Subcutaneous adipose tissue (tissue), 4 donors: Measurements from ENCODE around the gene PFKFB2. TPM values are rescaled to one million over a fixed set of nuclear protein-coding genes. Genes with fewer than 3 reads are reported as not detected.

Experiments
- CTCF ChIP-seq: fragments of 450-650 bp; IDR thresholded peaks from one replicate; pipeline ENCODE4 v1.5.1; 2016; ENCODE audit warnings: low read depth, mild to moderate bottlenecking, control low read depth, antibody characterized with exemption, moderate library complexity
- total RNA-seq, 4 donors: library from RNA; depleted of rRNA; stranded (reverse); fragments of >200 nt; gene quantifications; one replicate each; pipeline ENCODE4 v1.1.0, GENCODE V29; 2016

Gene PFKFB2
- total RNA-seq, 4 donors from 2014 or later, result 5.1 to 7.5 (median 5.8) TPM

DNA sequence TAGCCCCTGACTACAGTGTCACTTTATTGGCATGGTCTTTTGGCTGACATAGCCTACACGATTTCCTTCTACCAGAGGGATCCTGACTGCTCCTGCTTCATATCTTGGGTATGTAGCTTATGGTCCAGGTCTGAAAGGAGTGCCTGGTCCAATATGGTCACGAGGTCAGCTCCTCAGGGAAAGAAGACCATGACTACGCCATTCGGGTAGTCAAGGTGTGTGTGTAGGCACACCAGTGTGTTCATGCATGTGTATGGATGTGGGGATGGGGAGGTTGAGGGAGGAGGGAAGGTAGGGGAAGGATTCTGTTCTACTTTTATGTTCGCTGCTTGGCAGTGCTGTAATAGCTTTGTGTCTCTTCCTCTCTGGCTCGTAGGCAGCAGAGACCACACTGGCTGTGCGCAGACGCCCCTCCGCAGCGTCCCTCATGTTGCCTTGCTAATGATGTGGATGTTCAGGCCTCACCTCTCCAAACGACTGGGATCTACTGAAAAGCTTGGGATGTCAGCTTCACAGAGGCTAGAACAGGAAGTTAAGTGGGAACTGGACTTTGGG lies 25.6 kb downstream of the PFKFB2 start:
- TF ChIP-seq CTCF, result no peak

DNA sequence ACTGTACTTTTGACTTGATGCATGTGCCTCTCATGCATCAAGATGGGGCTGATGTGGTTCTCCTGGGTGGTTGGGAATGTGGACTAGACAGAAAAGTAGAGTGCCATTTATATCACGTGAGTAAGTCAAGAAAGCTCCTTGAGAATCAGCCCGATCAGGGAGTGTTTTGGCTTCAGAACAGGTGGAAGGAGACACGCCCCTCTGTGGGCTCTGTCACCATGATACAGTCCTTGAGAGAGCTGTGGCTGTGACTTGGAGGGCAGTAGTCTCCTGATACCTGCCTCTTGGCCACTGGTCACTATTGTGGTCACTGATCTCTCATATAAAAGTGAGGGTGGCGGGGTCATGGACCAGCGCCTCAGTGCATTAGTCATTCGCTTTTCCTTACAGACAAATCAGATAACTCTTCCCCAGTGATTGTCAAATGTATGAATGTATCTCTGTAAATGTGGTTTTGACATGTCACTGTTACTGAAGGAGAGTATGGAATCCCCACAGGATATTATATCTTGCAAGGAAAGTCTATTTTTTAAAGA lies 26.7 kb downstream of the PFKFB2 start:
- TF ChIP-seq CTCF, result no peak

GRCh38 chr1:207081088-207081487 lies 28.0 kb downstream of the PFKFB2 start:
- no peak for TF ChIP-seq CTCF

- TF ChIP-seq CTCF, result no peak
Observed at GRCh38 chr1:207081806-207082205, 28.7 kb downstream of the PFKFB2 start.

DNA sequence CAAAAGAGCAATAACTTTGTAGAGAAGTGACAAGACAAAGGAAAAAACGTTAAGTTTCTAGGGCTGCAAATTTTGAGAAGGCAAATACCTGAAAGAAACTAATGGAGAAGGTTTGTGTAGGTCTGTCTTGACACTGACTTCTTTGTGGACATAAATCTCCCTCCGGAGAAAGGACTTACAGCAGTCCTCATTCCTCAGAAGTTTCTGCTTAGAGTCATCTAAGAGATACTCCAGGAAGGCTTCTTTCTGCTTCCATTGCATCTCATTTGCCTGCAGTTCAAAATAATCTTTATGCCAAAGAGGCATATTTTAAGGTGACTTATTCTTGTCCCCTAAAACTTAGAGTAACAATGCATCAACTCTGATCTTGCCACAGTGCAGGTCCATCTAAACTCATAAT lies 31.2 kb downstream of the PFKFB2 start:
- no peak for TF ChIP-seq CTCF

GRCh38 chr1:207084701-207085180 lies 31.7 kb downstream of the PFKFB2 start:
- no peak for TF ChIP-seq CTCF

DNA sequence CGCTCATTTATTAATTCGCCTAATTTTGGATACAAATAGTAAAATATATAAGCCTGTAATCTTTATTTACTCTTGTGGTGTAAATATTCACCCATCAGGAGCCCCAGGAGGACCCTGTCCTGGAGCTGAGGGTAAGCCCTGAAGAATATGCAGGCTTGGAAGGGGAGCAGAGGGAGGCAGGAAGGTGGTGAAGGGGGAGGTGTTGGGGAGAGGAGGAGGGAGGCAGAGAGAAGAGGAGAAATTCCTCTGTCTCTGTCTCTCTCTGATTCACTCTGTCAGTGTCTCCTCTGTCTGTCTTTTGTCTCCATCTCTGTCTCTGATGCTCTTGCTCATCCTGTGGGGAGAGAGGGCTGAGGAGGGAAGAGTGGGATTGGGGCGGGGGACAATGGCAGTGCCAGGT lies 32.8 kb downstream of the PFKFB2 start:
- no peak for TF ChIP-seq CTCF
